ENCODE data around the gene MAL.

GRCh38 chr2:94993176-94994062 lies 32.1 kb upstream of the MAL start:
- TF ChIP-seq, protein P1, sequence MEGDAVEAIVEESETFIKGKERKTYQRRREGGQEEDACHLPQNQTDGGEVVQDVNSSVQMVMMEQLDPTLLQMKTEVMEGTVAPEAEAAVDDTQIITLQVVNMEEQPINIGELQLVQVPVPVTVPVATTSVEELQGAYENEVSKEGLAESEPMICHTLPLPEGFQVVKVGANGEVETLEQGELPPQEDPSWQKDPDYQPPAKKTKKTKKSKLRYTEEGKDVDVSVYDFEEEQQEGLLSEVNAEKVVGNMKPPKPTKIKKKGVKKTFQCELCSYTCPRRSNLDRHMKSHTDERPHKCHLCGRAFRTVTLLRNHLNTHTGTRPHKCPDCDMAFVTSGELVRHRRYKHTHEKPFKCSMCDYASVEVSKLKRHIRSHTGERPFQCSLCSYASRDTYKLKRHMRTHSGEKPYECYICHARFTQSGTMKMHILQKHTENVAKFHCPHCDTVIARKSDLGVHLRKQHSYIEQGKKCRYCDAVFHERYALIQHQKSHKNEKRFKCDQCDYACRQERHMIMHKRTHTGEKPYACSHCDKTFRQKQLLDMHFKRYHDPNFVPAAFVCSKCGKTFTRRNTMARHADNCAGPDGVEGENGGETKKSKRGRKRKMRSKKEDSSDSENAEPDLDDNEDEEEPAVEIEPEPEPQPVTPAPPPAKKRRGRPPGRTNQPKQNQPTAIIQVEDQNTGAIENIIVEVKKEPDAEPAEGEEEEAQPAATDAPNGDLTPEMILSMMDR (IDR thresholded peaks at IDR 0.05; ENCODE audit: poor library complexity), result no peak
- TF ChIP-seq EZH2 (IDR thresholded peaks at IDR 0.05; ENCODE audit: borderline replicate concordance), result no peak

Data from hepatocyte (in vitro differentiated cells).